Motor neuron (in vitro differentiated cells): ENCODE results near the gene GABRA5. TPM values are rescaled to one million over a fixed set of nuclear protein-coding genes. Genes with fewer than 3 reads are reported as not detected.
A peak's percentile ranks its signal among the peaks of the same experiment; 100 is the strongest.

Experiments
- ATAC-seq, 8 experiments: fragments of 200-7000 bp; cut with Tn5 transposase; replicated peaks in 6 of 8; 2 replicates each; pipeline ENCODE4 v1.8.0; 2021; ENCODE audit warnings: mild to moderate bottlenecking in 8 of 8, moderate library complexity in 8 of 8
- H3K27ac ChIP-seq, 2 donors: fragments of 250-450 bp; sonication (Bioruptor Pico); 2 replicates each; pipeline ENCODE4 v1.9.0; 2021; ENCODE audit warnings: antibody characterized with exemption in 2 of 2, mild to moderate bottlenecking in 2 of 2, moderate library complexity in 1 of 2
- H3K4me1 ChIP-seq, 2 donors: fragments of 250-450 bp; sonication (Bioruptor Pico); replicated peaks in 1 of 2; 2 replicates each; pipeline ENCODE4 v1.6.1; 2021; ENCODE audit warnings: antibody characterized with exemption in 2 of 2, mild to moderate bottlenecking in 2 of 2, moderate library complexity in 1 of 2
- H3K4me3 ChIP-seq, 5 donors: fragments of 250-450 bp; sonication (Bioruptor Pico); 2 replicates each; pipeline ENCODE4 v1.9.0; 2021; ENCODE audit warnings: antibody characterized with exemption in 5 of 5, mild to moderate bottlenecking in 5 of 5, moderate library complexity in 4 of 5
- WGBS, 10 experiments: fragments of 450-650 bp; shearing (Covaris generic); methylation state at CpG; one replicate each; pipeline ENCODE4 v1.0.0; 2022; 5-methylcytosine and 5-hydroxymethylcytosine counted together
- in situ Hi-C, 9 experiments: fragments of 400-800 bp; cut with MboI; loops; one replicate each; pipeline ENCODE4 v1.15.0; 2021; ENCODE audit warnings: low sequenced_read_pairs in 9 of 9, low pct_unique_long_range_greater_than_20kb in 2 of 9; ENCODE audit not compliant: unreplicated experiment in 9 of 9
- total RNA-seq, 8 experiments: library from RNA; unstranded; fragments of 300-600 nt; gene quantifications; 2 replicates each; pipeline versions ENCODE4 v1.2.3 to v1.2.4, GENCODE V29; 2022

Gene GABRA5
- total RNA-seq, 8 experiments from 2014 or later = 0.70 to 20.4 (median 6.5) TPM; not detected in 2

- Histone ChIP-seq H3K4me1 (no peaks in the 10 kb centered on the region), H3K27ac (no peak overlapping the region), H3K4me3 (no peak overlapping the region)
- in situ Hi-C loops = loop anchor here in 4 of 9 experiments (10.0 to 25.0 kb wide), 4 partner anchors 130 to 1255 kb away; no protein-coding TSS in a partner anchor
- WGBS, 10 experiments = 58 to 100% (median 100%) methylated on average over 1 to 5 of the region's 9 CpGs; no CpG with 5 or more reads in 5 of the 10 experiments
- no peak for ATAC-seq
Observed at GRCh38 chr15:26882112-26882511, 15.2 kb downstream of the GABRA5 start.

GRCh38 chr15:26882616-26883365 is 15.9 kb downstream of the GABRA5 start:
- H3K4me3 ChIP-seq = no peak overlapping the region
- H3K4me1 ChIP-seq = no peaks in the 10 kb centered on the region
- in situ Hi-C loops = loop anchor here in 4 of 9 experiments (10.0 to 25.0 kb wide), 4 partner anchors 130 to 1255 kb away; no protein-coding TSS in a partner anchor
- no peak for ATAC-seq
- H3K27ac ChIP-seq = no peak overlapping the region
- 62 to 100% (median 80%) methylated on average over 2 to 12 of the region's 35 CpGs; no CpG with 5 or more reads in 3 of the 10 experiments for WGBS, 10 experiments

- WGBS, 10 experiments = 50 to 100% (median 97%) methylated on average over 1 to 6 of the region's 32 CpGs; no CpG with 5 or more reads in 5 of the 10 experiments
- H3K4me1 ChIP-seq = no peaks in the 10 kb centered on the region
- in situ Hi-C loops = loop anchor here in 4 of 9 experiments (10.0 to 25.0 kb wide), 4 partner anchors 129 to 1254 kb away; no protein-coding TSS in a partner anchor
- no peak for ATAC-seq
- H3K27ac ChIP-seq = no peak overlapping the region
- H3K4me3 ChIP-seq = no peak overlapping the region
Observed at GRCh38 chr15:26883466-26883865, 16.6 kb downstream of the GABRA5 start.

DNA sequence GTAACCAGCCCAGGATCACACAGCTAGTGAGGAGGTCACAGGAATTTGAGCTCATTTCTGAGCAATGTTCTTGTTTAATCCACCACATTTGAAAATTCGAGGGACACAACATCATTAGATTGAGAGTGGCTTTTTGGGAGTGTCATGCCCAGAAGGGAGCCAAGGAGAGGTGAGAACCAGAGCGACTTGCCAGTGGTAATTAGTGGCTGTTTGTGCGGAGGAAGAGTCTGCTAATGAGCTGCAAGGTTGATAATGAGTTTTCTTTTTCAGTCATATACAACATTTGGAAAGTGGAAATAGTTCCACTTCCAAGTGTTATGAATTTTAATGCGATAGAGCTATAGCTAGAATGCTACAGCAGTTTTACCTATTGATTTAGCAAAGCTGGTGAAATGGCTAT is 19.7 kb downstream of the GABRA5 start:
- no peaks in the 10 kb centered on the region for H3K4me1 ChIP-seq
- in situ Hi-C loops = loop anchor here in 4 of 9 experiments (10.0 to 25.0 kb wide), 4 partner anchors 126 to 1251 kb away; no protein-coding TSS in a partner anchor
- no peak overlapping the region for H3K27ac ChIP-seq
- WGBS, 10 experiments = 0 to 100% (median 73%) methylated on average over 1 to 3 of the region's 4 CpGs; no CpG with 5 or more reads in 3 of the 10 experiments
- no peak for ATAC-seq
- H3K4me3 ChIP-seq = no peak overlapping the region

DNA sequence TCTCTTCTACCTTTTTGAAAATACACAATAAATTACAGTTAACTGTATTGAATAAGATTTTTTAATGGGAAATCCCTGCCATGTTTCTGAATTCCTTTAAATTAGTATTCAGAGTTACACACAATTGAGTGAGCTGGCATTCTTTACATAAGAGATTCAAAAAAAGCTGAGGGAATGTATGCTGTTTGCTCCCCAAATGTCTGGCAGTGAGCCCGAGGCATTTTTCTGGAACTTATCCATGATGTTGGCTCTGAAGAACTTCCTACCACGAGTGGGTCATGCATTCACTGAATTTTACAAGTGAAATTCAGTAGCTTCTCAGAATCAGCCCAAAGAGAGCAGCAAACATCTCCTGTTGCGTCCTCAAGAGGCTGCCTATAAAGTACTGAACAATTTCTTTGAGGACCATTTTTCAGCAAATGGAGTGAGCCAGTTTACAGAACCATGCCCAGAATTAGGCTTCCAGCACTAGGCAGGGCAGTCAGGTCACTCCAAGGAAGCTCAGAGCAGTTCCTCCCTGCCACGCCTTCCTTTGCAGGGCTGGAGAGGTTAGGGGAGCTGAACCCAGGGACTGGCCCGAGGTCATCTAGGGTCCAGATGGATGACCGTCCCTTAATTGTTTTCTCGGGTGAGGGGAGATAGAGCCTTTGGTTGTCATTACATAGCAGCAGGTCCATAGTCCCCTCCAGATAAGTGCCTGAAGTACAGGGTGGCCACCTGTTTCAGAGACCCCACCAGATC is 21.2 kb downstream of the GABRA5 start:
- Histone ChIP-seq H3K27ac (no peak overlapping the region), H3K4me3 (no peak overlapping the region), H3K4me1 (no peaks in the 10 kb centered on the region)
- WGBS, 10 experiments = 0 to 74% (median 33%) methylated on average over 1 to 6 of the region's 7 CpGs; no CpG with 5 or more reads in 2 of the 10 experiments
- in situ Hi-C loops = loop anchor here in 4 of 9 experiments (10.0 to 25.0 kb wide), 4 partner anchors 124 to 1249 kb away; no protein-coding TSS in a partner anchor
- ATAC-seq = no peak

GRCh38 chr15:26888761-26889160 is 21.9 kb downstream of the GABRA5 start:
- Histone ChIP-seq H3K4me1 (no peaks in the 10 kb centered on the region), H3K27ac (no peak overlapping the region), H3K4me3 (no peak overlapping the region)
- ATAC-seq = no peak
- in situ Hi-C loops = loop anchor here in 4 of 9 experiments (10.0 to 25.0 kb wide), 4 partner anchors 124 to 1249 kb away; no protein-coding TSS in a partner anchor
- WGBS, 10 experiments = 11 to 95% (median 56%) methylated on average over 2 to 6 of the region's 8 CpGs; no CpG with 5 or more reads in 3 of the 10 experiments

DNA sequence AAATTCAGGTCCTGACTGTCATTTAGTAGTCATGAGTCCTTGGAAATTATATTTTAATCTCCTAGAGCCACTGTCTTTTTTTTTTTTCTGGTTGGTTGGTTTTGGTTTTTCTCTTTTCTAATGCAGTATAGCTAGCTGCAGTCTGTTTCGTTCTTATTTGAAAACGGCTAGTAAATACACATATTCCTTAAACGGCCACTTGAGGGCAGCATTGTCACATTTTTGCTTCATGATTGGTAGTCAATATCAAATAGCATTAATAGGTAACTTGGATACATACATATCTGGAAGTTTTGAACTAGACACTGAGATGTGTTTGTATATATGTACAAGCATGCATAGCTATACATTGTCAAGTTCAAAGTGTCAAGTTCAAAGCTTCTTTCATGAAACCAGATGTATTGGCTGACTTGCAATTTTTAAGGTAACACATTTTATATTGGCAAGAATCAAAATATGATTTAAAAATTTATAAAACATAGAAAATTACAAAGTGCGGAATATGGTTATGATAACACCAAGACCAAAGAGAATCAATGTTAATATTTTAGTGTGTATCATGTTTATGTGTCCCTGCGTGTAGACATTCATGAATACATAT is 22.5 kb downstream of the GABRA5 start:
- Histone ChIP-seq H3K4me1 (no peaks in the 10 kb centered on the region), H3K4me3 (no peak overlapping the region), H3K27ac (no peak overlapping the region)
- ATAC-seq = peak in 5 of 8 experiments; percentile 16 to 40 (median 25)
- 0 to 56% (median 30%) methylated on average over 2 to 5 of the region's 5 CpGs for WGBS, 10 experiments
- in situ Hi-C loops = loop anchor here in 4 of 9 experiments (10.0 to 25.0 kb wide), 4 partner anchors 123 to 1248 kb away; no protein-coding TSS in a partner anchor

- no peak for ATAC-seq
- in situ Hi-C loops = loop anchor here in 3 of 9 experiments (25.0 kb wide), 3 partner anchors 122 to 1247 kb away; no protein-coding TSS in a partner anchor
- no peak overlapping the region for H3K27ac ChIP-seq
- no peak overlapping the region for H3K4me3 ChIP-seq
- 0 to 93% (median 87%) methylated on average over 1 to 6 of the region's 7 CpGs; no CpG with 5 or more reads in 3 of the 10 experiments for WGBS, 10 experiments
- no peaks in the 10 kb centered on the region for H3K4me1 ChIP-seq
Observed at GRCh38 chr15:26890451-26890850, 23.6 kb downstream of the GABRA5 start.

GRCh38 chr15:26890988-26891387 is 24.1 kb downstream of the GABRA5 start:
- in situ Hi-C loops = loop anchor here in 3 of 9 experiments (25.0 kb wide), 3 partner anchors 121 to 1246 kb away; no protein-coding TSS in a partner anchor
- H3K27ac ChIP-seq = no peak overlapping the region
- no peak for ATAC-seq
- H3K4me1 ChIP-seq = no peaks in the 10 kb centered on the region
- WGBS, 10 experiments = 7 to 100% (median 58%) methylated on average over 1 to 4 of the region's 6 CpGs; no CpG with 5 or more reads in 3 of the 10 experiments
- H3K4me3 ChIP-seq = no peak overlapping the region

DNA sequence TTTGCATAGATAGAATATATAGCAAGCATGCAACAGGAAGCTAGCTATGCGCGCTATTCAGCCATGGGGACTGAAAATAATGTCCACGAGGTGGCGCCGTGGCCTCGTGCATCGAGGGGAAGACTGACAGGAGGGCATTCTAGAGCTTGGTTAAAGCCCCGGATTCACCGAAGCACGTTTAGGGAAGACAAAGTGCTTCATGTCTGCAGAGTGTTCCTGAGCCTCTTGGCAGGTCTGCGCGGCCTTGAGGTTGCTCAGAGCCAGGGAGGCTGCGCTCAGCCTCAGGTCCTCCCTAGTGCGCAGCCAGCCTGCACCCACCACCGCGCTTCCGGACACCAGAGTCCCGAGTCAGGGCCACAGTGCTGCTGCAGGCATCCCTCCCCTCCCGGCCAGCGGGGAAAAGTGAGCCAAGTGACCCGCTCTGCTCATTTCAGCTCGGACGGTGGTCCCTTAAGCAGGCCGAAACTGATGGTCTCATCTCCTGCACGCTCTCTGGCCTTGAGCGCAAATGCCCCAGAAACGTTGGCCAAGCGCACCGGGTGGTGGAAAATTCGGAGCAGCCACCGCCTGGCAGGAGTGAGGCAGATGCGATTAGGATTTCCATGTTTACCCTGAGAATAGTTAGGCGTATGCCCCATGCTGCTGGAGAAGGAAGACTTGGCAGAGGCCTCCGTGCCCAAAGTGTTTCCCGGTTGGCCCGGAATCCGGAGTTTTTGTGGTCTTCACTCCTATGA is 24.8 kb downstream of the GABRA5 start:
- in situ Hi-C loops = loop anchor here in 3 of 9 experiments (25.0 kb wide), 3 partner anchors 121 to 1246 kb away; no protein-coding TSS in a partner anchor

GRCh38 chr15:26892182-26892518 is 25.3 kb downstream of the GABRA5 start:
- no peak overlapping the region for H3K4me3 ChIP-seq
- in situ Hi-C loops = loop anchor here in 3 of 9 experiments (25.0 kb wide), 3 partner anchors 120 to 1245 kb away; no protein-coding TSS in a partner anchor
- no peaks in the 10 kb centered on the region for H3K4me1 ChIP-seq
- H3K27ac ChIP-seq = no peak overlapping the region
- 6 to 95% (median 57%) methylated on average over 5 to 20 of the region's 24 CpGs; no CpG with 5 or more reads in 4 of the 10 experiments for WGBS, 10 experiments
- ATAC-seq = peak in 1 of 8 experiments; percentile 31

More for the DNA sequence above, 24.8 kb downstream of the GABRA5 start:
- Histone ChIP-seq H3K4me1 (no peaks in the 10 kb centered on the region), H3K4me3 (no peak overlapping the region), H3K27ac (no peak overlapping the region)
- ATAC-seq = peak; percentile 91 to 97 (median 96)
- WGBS, 10 experiments = 7 to 80% (median 53%) methylated on average over 2 to 17 of the region's 37 CpGs; no CpG with 5 or more reads in 4 of the 10 experiments
